HepG2 (cell line): ENCODE data around the gene UQCC2. TPM values are rescaled to one million over a fixed set of nuclear protein-coding genes. Genes with fewer than 3 reads are reported as not detected.

Experiments used
- ATAC-seq: fragments of 200-7000 bp; cut with Tn5 transposase; 3 replicates; pipeline ENCODE4 v1.9.1; 2020; ENCODE audit warnings: mild to moderate bottlenecking, moderate library complexity
- BruUV-seq: library from RNA; stranded (reverse); fragments of 400-500 nt; replicated peaks from 2 replicates; lab custom pipeline; 2021; lab: Mats Ljungman, UMichigan
- CTCF ChIA-PET: fragments of 300-600 bp; formaldehyde crosslinking; extraction: SDS; loops from one replicate; lab custom pipeline; 2021; ENCODE audit warnings: low total read pairs, inconsistent platforms, low intra/inter-chr PET ratio; lab: Yijun Ruan, JAX
- POLR2A ChIA-PET: fragments of 350-600 bp; sonication (Branson Sonifier 250); formaldehyde crosslinking; loops from one replicate; lab custom pipeline; 2020; ENCODE audit warnings: antibody characterized with exemption, inconsistent platforms; lab: Yijun Ruan, JAX
- DNase-seq: peaks from one replicate; pipeline ENCODE4 v3.0.0-alpha.2; 2015; ENCODE audit warnings: low spot score
- FAIRE-seq: peaks from 3 replicates; lab custom pipeline; 2011; peaks lifted over from hg19 to GRCh38; lab: Jason Lieb, UNC
- H2AFZ ChIP-seq: one replicate; pipeline ENCODE4 v1.6.1; 2011; ENCODE audit warnings: low read length, inconsistent platforms
- H3K27ac ChIP-seq: fragments of 300-600 bp; 3 replicates; pipeline ENCODE4 v1.8.0; 2011; ENCODE audit warnings: mixed run types, mild to moderate bottlenecking, mixed read lengths, low read length, inconsistent platforms; ENCODE audit not compliant: insufficient read depth; ENCODE audit errors: extremely low read length
- H3K27me3 ChIP-seq, 2 experiments: fragments of 200-600 bp in 1 of 2; 2 replicates in 1 of 2; 3 replicates in 1 of 2; pipeline versions ENCODE4 v1.6.0 to v1.8.0; 2011; ENCODE audit warnings: low read length in 2 of 2, mild to moderate bottlenecking in 2 of 2, moderate library complexity in 2 of 2, inconsistent platforms in 1 of 2; ENCODE audit not compliant: insufficient read depth in 2 of 2, control insufficient read depth in 1 of 2
- H3K36me3 ChIP-seq, 2 experiments: fragments of 200-600 bp in 1 of 2; replicated peaks in 1 of 2; 2 replicates in 1 of 2; 3 replicates in 1 of 2; pipeline versions ENCODE4 v1.5.1 to v1.8.0; 2011; ENCODE audit warnings: low read length in 2 of 2, inconsistent platforms in 1 of 2; ENCODE audit not compliant: insufficient read depth in 2 of 2, control insufficient read depth in 1 of 2
- H3K4me1 ChIP-seq: 2 replicates; pipeline ENCODE4 v1.5.1; 2012; ENCODE audit warnings: low read length, inconsistent platforms; ENCODE audit not compliant: insufficient read depth
- H3K4me2 ChIP-seq: 2 replicates; pipeline ENCODE4 v1.6.0; 2011; ENCODE audit warnings: low read depth, low read length, inconsistent platforms
- H3K4me3 ChIP-seq, 3 experiments: fragments of 200-600 bp in 1 of 3; sonication (generic), shearing (Covaris generic) in 1 of 3; replicated peaks in 1 of 3; 2 replicates each; pipeline ENCODE4 v1.5.1; 2011 to 2016; ENCODE audit warnings: low read length in 3 of 3, inconsistent platforms in 2 of 3, low read depth in 2 of 3, mild to moderate bottlenecking in 2 of 3, control low read depth in 1 of 3, mixed read lengths in 1 of 3; ENCODE audit not compliant: insufficient read depth in 1 of 3
- H3K79me2 ChIP-seq: one replicate; pipeline ENCODE4 v1.6.1; 2011; ENCODE audit warnings: low read length, inconsistent platforms; ENCODE audit not compliant: insufficient read depth
- H3K9ac ChIP-seq: 2 replicates; pipeline ENCODE4 v1.6.0; 2011; ENCODE audit warnings: mild to moderate bottlenecking, low read depth, low read length, inconsistent platforms; ENCODE audit not compliant: insufficient read depth
- H3K9me3 ChIP-seq: 2 replicates; pipeline ENCODE4 v1.5.1; 2012; ENCODE audit warnings: mild to moderate bottlenecking, low read length
- H4K20me1 ChIP-seq: 2 replicates; pipeline ENCODE4 v1.6.0; 2011; ENCODE audit warnings: inconsistent platforms, mild to moderate bottlenecking, low read length, moderate library complexity; ENCODE audit not compliant: insufficient read depth
- KDM5A ChIP-seq: fragments of 200-600 bp; sonication (generic); IDR thresholded peaks from 2 replicates; pipeline ENCODE4 v1.7.0; 2018; ENCODE audit warnings: antibody characterized with exemption, mild to moderate bottlenecking, low read length, borderline replicate concordance
- KDM5B ChIP-seq: sonication (generic); formaldehyde crosslinking; IDR thresholded peaks from 2 replicates; pipeline ENCODE4 v1.4.0; 2020; ENCODE audit warnings: missing genetic modification reagents, mild to moderate bottlenecking, borderline replicate concordance
- NR0B2 ChIP-seq: sonication (generic); formaldehyde crosslinking; IDR thresholded peaks from 2 replicates; pipeline ENCODE4 v1.4.0; 2020; ENCODE audit warnings: mild to moderate bottlenecking, missing genetic modification reagents
- SNAPC5 ChIP-seq: sonication (generic); formaldehyde crosslinking; IDR thresholded peaks from 2 replicates; pipeline ENCODE4 v1.8.1; 2023; ENCODE audit warnings: mild to moderate bottlenecking, missing genetic modification reagents, borderline replicate concordance
- ZKSCAN8 ChIP-seq: IDR thresholded peaks from 2 replicates; pipeline ENCODE4 v1.6.1; 2016; ENCODE audit warnings: borderline replicate concordance, missing genetic modification reagents, missing compliant biosample characterization
- ZNF660 ChIP-seq: sonication (generic); formaldehyde crosslinking; IDR thresholded peaks from 2 replicates; pipeline ENCODE4 v1.5.1; 2020; ENCODE audit warnings: mild to moderate bottlenecking, low read depth, missing genetic modification reagents, borderline replicate concordance
- WGBS: methylation state at CpG from one replicate; pipeline ENCODE4 v1.1.6; 2017; ENCODE audit warnings: low lambda C conversion rate; 5-methylcytosine and 5-hydroxymethylcytosine counted together
- in situ Hi-C: cut with HindIII; loops from 2 replicates; pipeline ENCODE4 v1.10.0; 2017; ENCODE audit warnings: low pct_unique_long_range_greater_than_20kb; ENCODE audit not compliant: extremely low pct_ligation_motif_present
- intact Hi-C: fragments of 100-400 bp; cut with micrococcal nuclease; formaldehyde crosslinking; loops from one replicate; pipeline ENCODE4 v1.10.0; 2022; ENCODE audit not compliant: unreplicated experiment
- polyA plus RNA-seq, 8 experiments: library from polyadenylated mRNA; depleted of rRNA in 3 of 8; stranded (reverse) in 7 of 8; unstranded in 1 of 8; fragments of >200 nt; fragmentation: Illumina TruSeq in 4 of 8; extraction: Trizol in 4 of 8; gene quantifications; 2 replicates each; pipeline versions ENCODE4 v1.2.1 to v1.2.3, GENCODE V29; 2011 to 2016; ENCODE audit warnings: low read depth in 4 of 8, missing spikeins in 1 of 8, mixed read lengths in 1 of 8; ENCODE audit not compliant: insufficient read depth in 1 of 8
- total RNA-seq, 5 experiments: library from RNA; depleted of rRNA; stranded (reverse); fragments of >200 nt; fragmentation: Illumina TruSeq; extraction: Trizol; gene quantifications; 2 replicates each; pipeline ENCODE4 v1.2.3, GENCODE V29; 2016; ENCODE audit warnings: low read depth in 1 of 5
- TF ChIP-seq, protein P1 (sequence below): sonication (generic); IDR thresholded peaks from 2 replicates; pipeline ENCODE4 v1.6.1; 2016; ENCODE audit warnings: low read depth, borderline replicate concordance
- TF ChIP-seq, protein P2 (sequence below): sonication (generic); formaldehyde crosslinking; IDR thresholded peaks from 2 replicates; pipeline ENCODE4 v1.5.1; 2020; ENCODE audit warnings: missing genetic modification reagents, mild to moderate bottlenecking, borderline replicate concordance
- TF ChIP-seq, protein P3 (sequence below): sonication (generic); formaldehyde crosslinking; IDR thresholded peaks from 2 replicates; pipeline ENCODE4 v1.5.0; 2020; ENCODE audit warnings: mild to moderate bottlenecking, missing genetic modification reagents

UQCC2 gene
- total and polyA plus RNA-seq, 2 of the 13 experiments (the other 11 are each of a cell fraction or from before 2014, with no cell fraction given): 82.4 to 238 TPM

DNA sequence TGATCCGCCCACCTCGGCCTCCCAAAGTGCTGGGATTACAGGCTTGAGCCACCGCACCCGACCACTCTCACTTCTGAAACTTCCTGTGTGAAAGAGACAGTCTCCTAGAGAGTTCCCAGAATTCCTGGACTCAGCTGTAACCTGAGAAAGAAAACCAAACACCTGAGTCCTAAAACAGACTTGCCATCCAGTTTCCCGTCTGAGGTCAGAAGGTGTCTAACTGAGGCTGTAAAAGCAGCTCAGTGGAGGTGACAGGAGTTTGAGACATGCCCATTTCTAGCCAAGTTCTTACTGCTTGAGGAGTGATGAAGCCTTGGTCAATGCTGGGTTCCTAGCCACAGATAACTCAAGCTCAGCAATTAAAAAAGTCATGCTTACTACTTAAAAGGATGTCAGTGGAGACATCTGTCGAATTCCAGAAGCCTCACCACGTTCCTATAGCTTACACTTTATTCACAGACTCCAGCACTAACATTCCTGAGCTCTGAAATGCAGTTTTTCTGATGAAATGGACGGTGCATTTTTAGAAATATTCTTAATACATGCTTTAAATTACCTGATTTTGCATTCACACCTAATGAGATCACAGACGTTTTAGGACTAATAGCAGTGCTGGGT is 6.1 kb downstream of the UQCC2 start:
- Histone ChIP-seq H3K4me1 (peaks cover 40% of the 10 kb centered on the region), H3K27ac (no peak overlapping the region), H3K4me2 (no peak overlapping the region), H3K9ac (no peak overlapping the region), H3K79me2 (peaks cover 9% of the 10 kb centered on the region), H3K36me3 (peaks cover 10 to 38% of the 10 kb centered on the region in 2 experiments), H3K27me3 (no peaks in the 10 kb centered on the region), H2AFZ (no peak overlapping the region), H3K9me3 (no peaks in the 10 kb centered on the region), H4K20me1 (no peaks in the 10 kb centered on the region; the same call in 1 of the 2 replicates), H3K4me3 (no peak overlapping the region)
- TF ChIP-seq NR0B2 (CRISPR knock-in tag) (no peak), ZNF660 (CRISPR knock-in tag) (no peak), SNAPC5 (CRISPR knock-in tag) (no peak), KDM5B (no peak), KDM5A (no peak), ZKSCAN8 (CRISPR knock-in tag) (no peak)
- TF ChIP-seq, protein P1, sequence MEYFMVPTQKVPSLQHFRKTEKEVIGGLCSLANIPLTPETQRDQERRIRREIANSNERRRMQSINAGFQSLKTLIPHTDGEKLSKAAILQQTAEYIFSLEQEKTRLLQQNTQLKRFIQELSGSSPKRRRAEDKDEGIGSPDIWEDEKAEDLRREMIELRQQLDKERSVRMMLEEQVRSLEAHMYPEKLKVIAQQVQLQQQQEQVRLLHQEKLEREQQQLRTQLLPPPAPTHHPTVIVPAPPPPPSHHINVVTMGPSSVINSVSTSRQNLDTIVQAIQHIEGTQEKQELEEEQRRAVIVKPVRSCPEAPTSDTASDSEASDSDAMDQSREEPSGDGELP: no peak
- TF ChIP-seq, protein P2, sequence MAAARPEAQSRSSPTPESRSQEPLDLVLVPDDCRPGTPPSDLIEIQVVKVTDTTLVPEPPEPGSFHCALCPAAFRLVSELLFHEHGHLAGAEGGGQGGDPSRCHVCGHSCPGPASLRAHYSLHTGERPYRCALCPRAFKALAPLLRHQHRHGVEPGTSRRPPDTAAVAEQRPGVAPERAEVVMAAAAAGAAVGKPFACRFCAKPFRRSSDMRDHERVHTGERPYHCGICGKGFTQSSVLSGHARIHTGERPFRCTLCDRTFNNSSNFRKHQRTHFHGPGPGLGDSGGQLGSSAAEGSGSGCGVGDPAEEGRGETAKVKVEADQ (CRISPR knock-in tag): no peak
- TF ChIP-seq, protein P3, sequence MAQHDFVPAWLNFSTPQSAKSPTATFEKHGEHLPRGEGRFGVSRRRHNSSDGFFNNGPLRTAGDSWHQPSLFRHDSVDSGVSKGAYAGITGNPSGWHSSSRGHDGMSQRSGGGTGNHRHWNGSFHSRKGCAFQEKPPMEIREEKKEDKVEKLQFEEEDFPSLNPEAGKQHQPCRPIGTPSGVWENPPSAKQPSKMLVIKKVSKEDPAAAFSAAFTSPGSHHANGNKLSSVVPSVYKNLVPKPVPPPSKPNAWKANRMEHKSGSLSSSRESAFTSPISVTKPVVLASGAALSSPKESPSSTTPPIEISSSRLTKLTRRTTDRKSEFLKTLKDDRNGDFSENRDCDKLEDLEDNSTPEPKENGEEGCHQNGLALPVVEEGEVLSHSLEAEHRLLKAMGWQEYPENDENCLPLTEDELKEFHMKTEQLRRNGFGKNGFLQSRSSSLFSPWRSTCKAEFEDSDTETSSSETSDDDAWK (CRISPR knock-in tag): no peak
- WGBS: 92% methylated on average over 9 of the region's 9 CpGs
- ChIA-PET POLR2A (interaction anchor here (1.2 kb wide), 1 partner anchor 11 kb away, joined by 3 read pairs; no protein-coding TSS in a partner anchor), CTCF (no interaction called here)
- ATAC-seq (no peak), FAIRE-seq (no peak), DNase-seq (no peak)
- intact Hi-C loops: loop anchor here (10.0 kb wide), 1 partner anchor 71 kb away; no protein-coding TSS in a partner anchor
- BruUV-seq: no TSS peak
- in situ Hi-C loops: no loop called here
